ENCODE data around the gene CARS1.

DNA sequence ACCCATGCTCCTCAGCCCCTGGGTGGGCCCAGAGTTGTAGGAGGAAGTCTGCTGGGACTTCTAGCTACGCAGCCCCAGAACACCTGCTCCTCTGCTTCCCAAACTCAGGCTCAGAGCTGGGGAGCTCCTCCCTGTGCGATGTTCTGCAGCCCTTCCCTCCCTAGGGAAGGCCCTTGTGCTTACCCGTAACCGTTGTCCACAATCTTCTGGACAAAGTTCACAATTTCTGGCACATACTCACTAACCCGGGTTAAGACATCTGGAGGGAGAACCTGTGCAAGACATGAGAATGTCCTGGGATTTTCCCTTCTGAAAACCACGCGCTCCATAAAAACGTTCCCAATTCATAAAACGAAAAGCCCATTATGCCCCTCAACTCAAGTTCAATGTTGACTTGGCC lies 28.4 kb downstream of the CARS1 start:
- TF ChIP-seq, protein P1, sequence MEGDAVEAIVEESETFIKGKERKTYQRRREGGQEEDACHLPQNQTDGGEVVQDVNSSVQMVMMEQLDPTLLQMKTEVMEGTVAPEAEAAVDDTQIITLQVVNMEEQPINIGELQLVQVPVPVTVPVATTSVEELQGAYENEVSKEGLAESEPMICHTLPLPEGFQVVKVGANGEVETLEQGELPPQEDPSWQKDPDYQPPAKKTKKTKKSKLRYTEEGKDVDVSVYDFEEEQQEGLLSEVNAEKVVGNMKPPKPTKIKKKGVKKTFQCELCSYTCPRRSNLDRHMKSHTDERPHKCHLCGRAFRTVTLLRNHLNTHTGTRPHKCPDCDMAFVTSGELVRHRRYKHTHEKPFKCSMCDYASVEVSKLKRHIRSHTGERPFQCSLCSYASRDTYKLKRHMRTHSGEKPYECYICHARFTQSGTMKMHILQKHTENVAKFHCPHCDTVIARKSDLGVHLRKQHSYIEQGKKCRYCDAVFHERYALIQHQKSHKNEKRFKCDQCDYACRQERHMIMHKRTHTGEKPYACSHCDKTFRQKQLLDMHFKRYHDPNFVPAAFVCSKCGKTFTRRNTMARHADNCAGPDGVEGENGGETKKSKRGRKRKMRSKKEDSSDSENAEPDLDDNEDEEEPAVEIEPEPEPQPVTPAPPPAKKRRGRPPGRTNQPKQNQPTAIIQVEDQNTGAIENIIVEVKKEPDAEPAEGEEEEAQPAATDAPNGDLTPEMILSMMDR (IDR thresholded peaks at IDR 0.05), result no peak
- TF ChIP-seq POLR2A (IDR thresholded peaks at IDR 0.05), result no peak

Measured in Peyer's patch (tissue), 4 donors.